Nephron (organoid): Measurements from ENCODE around the gene RGS7.

ENCODE experiments used
- H3K27ac Mint-ChIP-seq, 3 experiments: 2 replicates each; pipeline ENCODE4 v1.8.0; 2020; ENCODE audit warnings: mixed read lengths in 3 of 3, mild to moderate bottlenecking in 2 of 3, moderate library complexity in 1 of 3
- H3K27me3 Mint-ChIP-seq: 2 replicates; pipeline ENCODE4 v1.8.0; 2021; ENCODE audit warnings: low read depth, mild to moderate bottlenecking, moderate library complexity, mixed read lengths
- H3K36me3 Mint-ChIP-seq: 2 replicates; pipeline ENCODE4 v1.8.0; 2020; ENCODE audit warnings: low read depth, mixed read lengths
- H3K4me1 Mint-ChIP-seq: 2 replicates; pipeline ENCODE4 v1.8.0; 2020; ENCODE audit warnings: mixed read lengths
- H3K4me3 Mint-ChIP-seq, 3 experiments: 2 replicates each; pipeline ENCODE4 v1.8.0; 2020; ENCODE audit warnings: mild to moderate bottlenecking in 3 of 3, mixed read lengths in 3 of 3, moderate library complexity in 2 of 3
- H3K9me3 Mint-ChIP-seq: 2 replicates; pipeline ENCODE4 v1.8.0; 2020; ENCODE audit warnings: mixed read lengths
- TF ChIP-seq, protein P1 (sequence below), 3 experiments: fragments of 200-600 bp; sonication (generic); IDR thresholded peaks; one replicate each; pipeline ENCODE4 v1.5.0; 2021; ENCODE audit warnings: antibody characterized with exemption in 3 of 3; ENCODE audit not compliant: unreplicated experiment in 3 of 3

Gene RGS7

DNA sequence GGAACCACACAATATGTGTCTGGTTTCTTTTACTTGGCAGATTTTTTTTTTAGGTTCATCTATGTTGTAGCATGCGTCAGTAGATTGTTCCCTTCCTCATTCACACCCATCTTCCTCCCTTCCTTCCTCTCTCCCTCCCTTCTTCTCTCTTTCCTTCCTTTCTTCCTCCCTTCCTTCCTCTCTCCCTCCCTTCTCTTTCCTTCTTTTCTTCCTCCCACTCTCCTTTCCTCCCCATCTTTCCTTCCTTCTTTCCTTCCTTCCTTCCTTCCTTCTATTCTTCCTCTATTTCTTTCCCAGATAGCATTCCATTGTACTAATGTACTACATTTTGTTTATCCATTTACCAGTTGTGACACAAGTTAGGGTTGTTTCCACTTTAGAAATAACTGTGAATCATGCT, 218.0 kb downstream of the RGS7 start:
- Mint-ChIP-seq H3K4me3 (no peak overlapping the region), H3K27me3 (no peaks in the 10 kb centered on the region), H3K27ac (no peak overlapping the region), H3K9me3 (peaks cover 5% of the 10 kb centered on the region), H3K36me3 (no peaks in the 10 kb centered on the region), H3K4me1 (no peaks in the 10 kb centered on the region)
- TF ChIP-seq, protein P1, sequence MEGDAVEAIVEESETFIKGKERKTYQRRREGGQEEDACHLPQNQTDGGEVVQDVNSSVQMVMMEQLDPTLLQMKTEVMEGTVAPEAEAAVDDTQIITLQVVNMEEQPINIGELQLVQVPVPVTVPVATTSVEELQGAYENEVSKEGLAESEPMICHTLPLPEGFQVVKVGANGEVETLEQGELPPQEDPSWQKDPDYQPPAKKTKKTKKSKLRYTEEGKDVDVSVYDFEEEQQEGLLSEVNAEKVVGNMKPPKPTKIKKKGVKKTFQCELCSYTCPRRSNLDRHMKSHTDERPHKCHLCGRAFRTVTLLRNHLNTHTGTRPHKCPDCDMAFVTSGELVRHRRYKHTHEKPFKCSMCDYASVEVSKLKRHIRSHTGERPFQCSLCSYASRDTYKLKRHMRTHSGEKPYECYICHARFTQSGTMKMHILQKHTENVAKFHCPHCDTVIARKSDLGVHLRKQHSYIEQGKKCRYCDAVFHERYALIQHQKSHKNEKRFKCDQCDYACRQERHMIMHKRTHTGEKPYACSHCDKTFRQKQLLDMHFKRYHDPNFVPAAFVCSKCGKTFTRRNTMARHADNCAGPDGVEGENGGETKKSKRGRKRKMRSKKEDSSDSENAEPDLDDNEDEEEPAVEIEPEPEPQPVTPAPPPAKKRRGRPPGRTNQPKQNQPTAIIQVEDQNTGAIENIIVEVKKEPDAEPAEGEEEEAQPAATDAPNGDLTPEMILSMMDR (IDR thresholded peaks at IDR 0.05; ENCODE audit: unreplicated experiment in 3 of 3): no peak

DNA sequence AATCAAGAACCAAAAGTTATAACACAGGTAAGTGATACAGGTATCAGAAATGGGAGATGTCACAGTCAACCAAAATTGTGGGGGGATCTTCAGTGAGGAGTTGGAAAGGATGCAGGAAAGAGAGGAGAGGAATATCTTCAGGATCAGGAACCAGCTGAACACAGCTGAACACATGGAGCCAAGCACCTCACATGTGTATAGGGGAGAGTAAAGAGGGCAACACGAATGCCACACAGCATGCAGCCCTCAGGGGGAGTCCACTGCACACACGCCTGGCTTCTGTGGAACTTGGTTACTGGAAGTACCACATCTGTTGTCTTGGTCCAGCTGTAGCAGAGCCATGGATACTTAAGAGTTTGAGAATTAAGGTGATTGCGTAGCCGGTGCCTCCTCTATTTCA, 218.8 kb downstream of the RGS7 start:
- Mint-ChIP-seq H3K4me3 (no peak overlapping the region), H3K27me3 (no peaks in the 10 kb centered on the region), H3K9me3 (peaks cover 5% of the 10 kb centered on the region), H3K4me1 (no peaks in the 10 kb centered on the region), H3K36me3 (no peaks in the 10 kb centered on the region), H3K27ac (no peak overlapping the region)
- TF ChIP-seq, protein P1 (IDR thresholded peaks at IDR 0.05; ENCODE audit: unreplicated experiment in 3 of 3): no peak

DNA sequence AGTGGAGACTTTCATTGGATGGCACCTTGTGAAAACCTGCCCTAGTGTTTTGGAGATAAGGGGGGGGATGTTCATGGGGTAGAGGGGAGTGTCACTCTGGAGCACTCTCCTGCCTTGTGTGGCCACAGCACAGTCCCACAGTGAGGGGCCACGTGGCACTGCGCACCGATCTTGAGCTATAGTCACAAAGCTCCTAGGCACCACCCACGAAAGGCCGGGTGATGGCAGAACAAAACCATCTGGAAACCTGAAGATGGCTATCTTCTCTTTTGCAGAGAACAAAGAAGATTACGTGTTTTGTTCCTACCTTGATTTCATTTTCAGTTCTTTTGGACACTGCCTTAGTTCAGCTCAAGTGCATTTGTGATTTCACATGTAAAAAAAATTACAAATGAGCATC, 220.6 kb downstream of the RGS7 start:
- H3K4me1 Mint-ChIP-seq: no peaks in the 10 kb centered on the region
- no peak overlapping the region for H3K27ac Mint-ChIP-seq
- H3K36me3 Mint-ChIP-seq: no peaks in the 10 kb centered on the region
- no peak overlapping the region for H3K4me3 Mint-ChIP-seq
- TF ChIP-seq, protein P1 (IDR thresholded peaks at IDR 0.05; ENCODE audit: unreplicated experiment in 3 of 3): no peak
- H3K9me3 Mint-ChIP-seq: peaks cover 3% of the 10 kb centered on the region
- H3K27me3 Mint-ChIP-seq: no peaks in the 10 kb centered on the region

DNA sequence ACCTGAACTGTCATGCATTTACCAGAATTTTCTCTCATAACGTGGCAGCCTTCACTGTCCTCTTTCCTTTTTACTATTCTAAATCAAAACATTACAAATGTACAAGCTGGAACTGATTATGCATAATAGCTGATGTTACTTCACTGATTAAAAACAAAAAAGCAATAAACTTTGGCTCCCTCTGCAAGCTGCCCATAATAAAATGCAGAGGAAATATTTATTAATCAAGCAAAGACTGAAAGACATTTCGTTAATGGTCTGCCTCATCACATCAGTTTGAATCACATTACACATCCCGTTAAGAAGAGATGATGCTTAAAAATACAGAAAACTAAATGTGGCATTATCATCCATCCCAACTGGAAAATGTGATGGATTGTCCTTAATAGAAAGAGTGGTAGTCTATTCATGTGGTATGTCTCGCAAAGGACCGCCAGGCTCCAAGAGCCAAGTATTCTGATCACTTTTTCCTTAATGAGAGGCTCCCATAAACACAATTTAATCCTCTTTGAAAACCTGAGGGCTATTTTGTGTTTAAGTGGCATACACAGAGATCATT, 225.3 kb downstream of the RGS7 start:
- Mint-ChIP-seq H3K4me3 (no peak overlapping the region), H3K4me1 (no peaks in the 10 kb centered on the region), H3K27me3 (no peaks in the 10 kb centered on the region), H3K36me3 (no peaks in the 10 kb centered on the region), H3K9me3 (no peaks in the 10 kb centered on the region), H3K27ac (no peak overlapping the region)
- TF ChIP-seq, protein P1 (IDR thresholded peaks at IDR 0.05; ENCODE audit: unreplicated experiment in 3 of 3): no peak

DNA sequence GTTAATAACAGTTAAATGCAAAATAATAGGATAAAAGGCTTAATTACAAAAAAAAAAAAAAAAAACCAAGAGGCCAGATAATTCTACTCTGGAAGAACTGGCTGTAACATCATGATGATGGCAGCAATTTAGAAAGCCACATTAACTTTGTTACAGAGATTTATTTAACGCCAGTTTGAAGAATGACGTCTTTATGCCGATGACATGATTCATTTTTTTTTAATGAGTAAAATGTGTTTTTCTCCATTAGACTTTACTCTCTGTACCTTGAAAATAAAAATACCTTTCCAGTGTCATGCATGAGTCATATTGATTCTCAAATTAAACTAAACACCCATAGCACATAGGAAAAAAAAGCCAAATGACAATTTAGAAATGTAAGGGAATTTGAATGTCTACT, 226.1 kb downstream of the RGS7 start:
- Mint-ChIP-seq H3K9me3 (no peaks in the 10 kb centered on the region), H3K36me3 (no peaks in the 10 kb centered on the region), H3K4me1 (peaks cover under 1% of the 10 kb centered on the region), H3K27ac (no peak overlapping the region), H3K4me3 (no peak overlapping the region), H3K27me3 (no peaks in the 10 kb centered on the region)
- TF ChIP-seq, protein P1 (IDR thresholded peaks at IDR 0.05; ENCODE audit: unreplicated experiment in 3 of 3): no peak

DNA sequence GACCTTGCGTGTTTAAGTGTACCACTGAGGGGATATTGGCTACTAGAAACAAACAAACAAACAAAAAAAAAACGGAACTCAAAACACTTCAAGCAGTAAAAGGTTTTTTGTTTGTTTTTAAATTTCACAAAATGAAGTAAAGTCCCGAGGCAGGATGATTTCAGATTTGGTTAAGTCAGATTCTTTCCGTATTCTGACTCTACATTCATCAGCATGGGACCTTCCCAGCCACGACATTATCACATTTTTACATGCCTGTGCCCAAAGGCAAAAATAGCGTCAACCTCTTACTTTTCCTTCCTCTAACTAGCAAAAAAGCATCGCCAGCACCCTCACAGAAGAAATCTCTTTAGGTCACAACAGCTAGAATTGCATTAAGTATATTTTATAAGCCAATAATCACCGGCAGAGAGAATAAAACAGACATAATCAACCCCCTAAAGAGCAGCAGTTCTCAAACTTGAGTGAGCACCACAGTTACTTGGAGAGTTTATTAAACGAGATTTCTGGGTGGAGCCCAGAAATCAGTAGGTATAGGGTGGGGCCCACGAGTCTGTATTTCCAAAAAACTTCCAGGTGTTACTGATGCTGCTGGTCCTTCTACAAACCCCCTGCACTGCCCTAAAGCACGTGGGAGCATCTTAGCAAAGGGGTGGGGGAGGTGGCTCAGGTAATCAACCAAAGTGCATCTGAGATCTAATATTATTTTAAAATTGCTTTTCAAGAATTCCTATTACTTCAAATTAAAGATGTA, 227.6 kb downstream of the RGS7 start:
- Mint-ChIP-seq H3K4me3 (no peak overlapping the region), H3K36me3 (no peaks in the 10 kb centered on the region), H3K4me1 (peaks cover 9% of the 10 kb centered on the region), H3K9me3 (no peaks in the 10 kb centered on the region), H3K27me3 (no peaks in the 10 kb centered on the region), H3K27ac (no peak overlapping the region)
- TF ChIP-seq, protein P1 (IDR thresholded peaks at IDR 0.05; ENCODE audit: unreplicated experiment in 3 of 3): no peak
